Activated effector memory CD4-positive, alpha-beta T cell treated with anti-CD3 and anti-CD28 coated beads, Interleukin-2, amount 50 U/mL, for 16 hours (primary cell): ENCODE results near the gene ZBTB48.
A peak's percentile ranks its signal among the peaks of the same experiment; 100 is the strongest.

Experiments used
- DNase-seq: peaks from one replicate; pipeline ENCODE4 v3.0.0-alpha.2; 2020

Gene ZBTB48

DNA sequence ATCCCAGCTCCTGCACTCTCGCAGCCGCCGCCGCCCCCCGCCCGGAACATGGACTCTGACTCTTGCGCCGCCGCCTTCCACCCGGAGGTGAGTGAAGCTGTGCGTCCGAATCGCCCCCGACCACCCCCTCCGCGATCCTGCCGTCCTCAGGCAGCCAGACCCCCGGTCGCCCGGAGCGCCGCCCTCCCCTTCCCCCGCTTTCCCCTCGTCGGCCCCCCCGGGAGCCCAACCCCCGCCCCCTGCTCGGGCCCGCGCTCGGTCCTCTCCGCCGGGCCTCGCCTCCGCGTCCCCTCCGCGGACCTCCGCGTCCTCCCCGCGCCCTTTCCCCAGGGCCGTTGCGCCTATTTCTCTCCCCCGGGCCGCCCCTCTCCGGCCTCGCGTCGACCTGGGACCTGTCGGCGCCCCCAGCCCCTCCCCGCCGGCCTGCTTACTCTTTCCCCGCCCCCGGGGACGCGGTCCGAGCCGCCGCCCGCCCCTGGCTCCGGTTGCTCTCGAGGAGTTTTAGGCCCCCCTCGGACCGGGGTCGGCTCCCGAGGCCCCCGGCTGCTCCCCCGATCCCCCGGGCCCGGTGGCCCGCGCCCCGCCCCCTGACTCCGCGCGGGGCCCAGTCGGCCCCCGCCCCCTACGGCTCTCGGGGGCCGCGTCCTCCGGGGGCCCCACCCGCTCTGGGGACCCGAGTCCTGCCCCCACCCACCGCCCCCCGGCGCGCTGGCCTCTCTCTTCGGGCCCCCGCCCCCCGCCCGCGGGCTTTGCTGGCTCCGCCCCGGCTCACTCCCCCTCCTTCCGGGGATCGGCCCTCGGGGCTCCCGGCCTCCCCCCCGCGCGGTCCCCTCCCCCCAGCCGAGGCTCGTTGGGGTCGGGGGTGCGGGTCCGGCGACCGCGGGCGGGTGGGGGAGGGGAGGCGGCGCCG is 34.5 kb downstream of the ZBTB48 start:
- DNase-seq: peak; percentile 88

DNA sequence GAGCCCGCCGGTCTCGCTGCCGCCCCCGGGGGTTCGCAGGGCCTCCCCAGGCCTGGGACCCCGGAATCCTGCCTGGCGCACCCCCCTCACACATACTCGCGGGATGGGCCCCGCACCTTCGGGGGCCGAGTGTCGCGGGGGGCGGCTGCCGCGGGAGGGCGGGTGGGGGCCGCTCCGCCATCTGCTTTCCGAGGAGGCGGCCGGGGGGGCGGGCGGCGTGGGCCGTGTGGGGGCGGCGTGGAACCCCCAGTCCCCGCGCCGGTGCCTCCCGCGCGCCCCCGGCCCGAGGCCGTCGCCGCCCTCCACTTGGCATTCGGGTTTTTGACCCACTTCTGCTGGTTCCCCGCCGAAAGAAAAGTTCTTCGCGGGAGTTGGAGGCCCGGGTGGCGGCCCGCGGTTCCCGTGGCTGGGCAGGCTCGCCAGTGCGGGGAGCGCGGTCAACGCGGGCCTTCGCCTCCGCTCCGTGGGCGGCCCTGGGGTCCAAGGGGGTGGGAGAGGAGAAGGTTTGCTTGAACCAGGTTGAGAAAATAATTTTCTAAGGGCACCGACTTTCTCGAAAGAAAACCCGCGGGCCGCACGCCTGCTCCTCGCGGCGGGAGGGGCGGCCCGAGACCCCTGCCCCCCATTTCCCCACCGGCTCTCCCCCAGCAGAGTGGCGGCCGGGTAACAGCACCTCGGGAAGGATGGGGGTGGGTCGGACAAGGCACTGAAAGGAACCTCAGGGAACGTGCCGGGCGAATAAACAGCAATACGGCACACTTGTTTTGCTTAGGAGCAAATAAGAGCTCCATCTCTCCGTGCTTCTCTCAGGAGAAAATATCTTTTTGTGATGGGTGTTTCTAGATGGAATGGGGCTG is 35.4 kb downstream of the ZBTB48 start:
- DNase-seq: peak; percentile 72

GRCh38 chr1:6619045-6619444 is 39.3 kb downstream of the ZBTB48 start:
- no peak for DNase-seq

DNA sequence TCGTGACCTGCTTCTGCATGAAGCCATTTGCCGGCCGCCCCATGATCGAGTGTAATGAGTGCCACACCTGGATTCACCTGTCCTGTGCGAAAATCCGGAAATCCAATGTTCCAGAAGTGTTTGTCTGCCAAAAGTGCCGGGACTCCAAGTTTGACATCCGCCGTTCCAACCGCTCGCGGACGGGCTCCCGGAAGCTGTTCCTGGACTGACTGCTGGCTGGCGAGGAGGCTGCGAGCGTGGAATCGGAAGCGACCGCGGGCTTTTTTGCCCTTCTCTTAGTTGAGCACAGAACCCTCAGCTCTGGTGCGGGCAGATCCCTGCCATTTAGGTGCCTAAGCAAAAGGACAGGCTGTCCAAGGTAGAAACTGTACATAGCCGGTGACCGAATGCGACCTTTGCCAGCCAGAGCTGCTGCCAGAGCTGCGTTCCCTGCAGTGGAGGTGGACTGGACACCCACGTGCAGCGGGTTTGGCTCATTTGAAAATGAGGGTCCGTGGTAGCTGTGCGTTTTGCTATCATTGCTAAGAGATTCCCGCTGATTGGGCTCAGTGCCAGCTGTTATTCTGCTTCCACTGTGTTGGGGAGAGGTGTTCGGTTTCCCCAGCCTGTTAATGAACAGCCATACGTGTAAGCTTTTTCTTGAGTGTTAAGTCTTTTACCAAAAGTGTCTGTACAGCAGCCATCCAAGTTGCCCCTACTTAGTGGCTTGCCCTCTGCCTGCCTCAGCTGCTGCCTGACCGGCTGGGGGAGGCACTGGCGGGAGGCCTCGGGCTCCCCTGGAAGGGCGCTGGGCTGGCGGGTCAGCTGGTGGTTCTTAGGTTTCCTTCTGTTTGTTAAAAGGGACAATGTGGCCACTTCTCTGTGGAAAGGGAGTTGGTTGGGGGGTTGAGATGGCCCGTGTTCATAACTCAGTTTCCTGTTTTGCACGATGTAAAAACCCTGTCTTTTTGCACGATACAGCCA is 41.9 kb downstream of the ZBTB48 start:
- DNase-seq: no peak

- DNase-seq: no peak
Measured at GRCh38 chr1:6622396-6623152, 42.8 kb downstream of the ZBTB48 start.

- no peak for DNase-seq
Measured at GRCh38 chr1:6623269-6623965, 43.6 kb downstream of the ZBTB48 start.

- peak; percentile 95 for DNase-seq
Measured at GRCh38 chr1:6624710-6625583, 45.2 kb downstream of the ZBTB48 start, which contains the start of gene THAP3. Gene THAP3, plus strand, starts transcription at chr1:6624868. Its CDS starts 351 bp downstream, at chr1:6625219.

DNA sequence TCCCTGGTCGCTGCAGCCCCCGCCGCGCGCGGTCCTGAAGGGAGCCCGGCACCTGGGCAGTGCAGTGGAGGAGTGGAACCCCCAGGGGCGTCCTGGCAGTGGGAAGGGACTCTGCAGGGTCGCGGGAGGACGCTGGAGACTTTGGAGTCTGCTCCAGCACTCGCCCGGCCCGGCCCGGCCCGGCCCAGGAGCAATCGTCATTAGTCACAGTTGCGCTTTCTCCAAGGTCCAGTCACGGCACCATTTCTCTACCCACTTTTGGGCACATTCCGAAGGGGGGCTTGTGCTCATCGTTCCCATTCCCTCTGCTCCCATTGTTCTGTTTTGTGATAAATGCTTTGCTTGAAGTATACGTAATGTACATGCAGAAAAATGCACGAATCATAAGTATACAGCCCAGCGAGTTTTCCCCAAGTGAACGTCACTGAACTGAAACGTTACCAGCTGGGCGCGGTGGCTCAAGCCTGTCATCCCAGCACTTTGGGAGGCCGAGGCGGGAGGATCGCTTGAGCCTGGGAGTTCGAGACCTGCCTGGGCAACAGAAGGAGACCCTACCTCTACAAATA is 45.9 kb downstream of the ZBTB48 start:
- DNase-seq: no peak

GRCh38 chr1:6627031-6627430 is 47.2 kb downstream of the ZBTB48 start:
- no peak for DNase-seq

DNA sequence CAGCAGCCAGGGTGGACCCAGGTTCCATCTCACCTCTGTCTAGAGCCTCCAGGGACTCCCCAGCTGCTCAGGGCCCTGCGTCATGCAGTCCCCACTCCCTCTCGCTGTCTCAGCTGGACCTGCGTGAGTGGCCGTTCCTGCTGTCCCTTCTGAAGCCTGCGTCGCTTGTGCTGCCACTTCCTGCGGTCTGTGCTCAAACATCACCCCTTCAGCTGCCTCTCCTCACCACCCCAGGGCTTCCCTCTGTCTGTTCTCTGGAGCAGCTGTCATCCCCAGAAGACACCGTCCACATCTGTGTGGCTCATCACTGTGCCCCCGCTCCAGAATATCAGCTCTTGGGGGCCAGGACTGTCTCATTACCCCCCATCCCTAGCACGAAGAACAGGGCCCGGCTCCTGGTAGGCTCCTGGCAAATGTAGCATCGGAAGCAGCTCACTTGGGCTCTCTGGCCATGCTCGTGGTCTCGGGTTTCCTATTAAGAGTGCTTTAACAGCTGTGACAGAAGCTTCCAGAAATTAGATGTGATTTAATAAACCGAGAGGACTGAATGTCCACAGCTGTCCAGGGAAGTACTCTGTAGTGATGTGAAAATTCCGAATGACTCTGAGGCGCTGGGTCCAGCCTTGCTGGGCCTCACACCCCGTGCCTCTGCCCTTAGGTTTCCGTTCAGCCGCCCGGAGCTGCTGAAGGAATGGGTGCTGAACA is 48.2 kb downstream of the ZBTB48 start:
- no peak for DNase-seq

DNA sequence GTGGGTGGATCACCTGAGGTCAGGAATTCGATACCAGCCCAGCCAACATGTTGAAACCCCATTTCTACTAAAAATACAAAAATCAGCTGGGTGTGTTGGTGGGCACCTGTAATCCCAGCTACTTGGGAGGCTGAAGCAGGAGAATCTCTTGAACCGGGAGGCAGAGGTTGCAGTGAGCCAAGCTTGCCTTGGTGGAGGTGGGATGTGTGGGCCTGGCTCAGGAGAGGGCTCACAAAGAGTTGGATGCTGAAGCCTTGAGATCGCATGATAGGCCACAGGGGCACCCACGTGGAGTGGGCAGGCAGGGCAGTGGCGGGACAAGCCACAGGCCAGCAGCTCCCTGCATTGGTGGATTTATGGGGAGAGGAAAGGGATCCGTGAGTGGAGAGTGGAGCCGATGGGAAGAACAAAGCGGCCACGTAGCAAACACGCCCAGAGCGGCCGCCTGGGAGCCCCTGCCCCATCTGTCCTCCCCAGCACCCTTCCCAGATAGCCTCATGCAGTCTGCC is 49.2 kb downstream of the ZBTB48 start:
- DNase-seq: no peak

DNA sequence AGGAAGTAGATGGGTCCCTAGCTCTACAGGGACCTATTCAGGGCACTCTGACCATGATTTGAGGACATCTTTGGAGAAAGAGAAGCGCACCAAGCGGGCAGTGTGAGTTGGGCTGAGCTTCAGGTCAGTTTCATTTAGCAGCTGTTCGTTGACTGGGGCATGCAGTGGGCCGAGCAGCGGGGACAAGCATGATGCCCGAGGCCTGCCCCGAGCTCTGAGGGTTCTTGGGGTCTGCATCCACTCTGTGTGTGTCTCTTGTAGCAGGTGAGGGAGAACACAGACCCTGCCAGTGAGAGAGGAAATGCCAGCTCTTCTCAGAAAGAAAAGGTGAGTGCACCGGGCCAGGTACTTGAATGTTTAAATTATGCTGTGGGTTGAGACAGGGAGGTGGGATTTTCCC is 50.2 kb downstream of the ZBTB48 start:
- DNase-seq: no peak

- no peak for DNase-seq
Measured at GRCh38 chr1:6631058-6631457, 51.3 kb downstream of the ZBTB48 start.

- DNase-seq: no peak
Measured at GRCh38 chr1:6632588-6633514, 53.1 kb downstream of the ZBTB48 start.

DNA sequence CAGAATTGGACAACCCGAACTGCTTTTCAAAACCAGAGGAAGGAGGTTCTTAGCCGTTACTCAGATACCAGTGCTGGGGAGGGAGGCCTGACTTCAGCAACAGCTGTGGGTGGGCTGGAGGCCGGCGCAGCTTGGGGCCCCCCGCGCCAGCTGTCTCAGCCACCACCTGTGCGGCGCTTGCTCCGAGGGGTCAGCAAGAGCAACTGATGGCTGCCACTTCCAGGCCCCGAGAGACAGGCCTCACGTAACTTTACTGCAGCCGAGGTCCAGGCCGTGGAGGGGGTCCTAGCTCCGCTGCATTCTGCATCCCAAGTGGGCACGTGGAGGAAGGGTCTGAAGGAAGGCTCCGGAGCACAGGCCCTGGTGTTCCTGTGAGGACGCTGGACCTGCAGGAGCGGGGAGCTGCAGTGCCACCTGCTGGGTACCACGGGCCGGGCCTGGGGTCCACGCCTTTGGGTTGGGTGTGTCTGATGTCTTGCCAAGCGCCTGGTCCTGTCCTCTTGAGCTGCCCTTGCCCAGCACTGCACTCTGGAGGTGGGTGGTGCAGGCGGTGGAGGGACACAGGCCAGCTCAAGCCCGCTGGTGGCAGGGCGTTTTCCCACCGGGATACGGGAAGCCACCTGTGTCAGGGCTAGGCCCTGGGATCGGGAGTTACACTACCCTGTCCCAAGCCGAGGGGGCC is 54.7 kb downstream of the ZBTB48 start:
- DNase-seq: peak; percentile 77

DNA sequence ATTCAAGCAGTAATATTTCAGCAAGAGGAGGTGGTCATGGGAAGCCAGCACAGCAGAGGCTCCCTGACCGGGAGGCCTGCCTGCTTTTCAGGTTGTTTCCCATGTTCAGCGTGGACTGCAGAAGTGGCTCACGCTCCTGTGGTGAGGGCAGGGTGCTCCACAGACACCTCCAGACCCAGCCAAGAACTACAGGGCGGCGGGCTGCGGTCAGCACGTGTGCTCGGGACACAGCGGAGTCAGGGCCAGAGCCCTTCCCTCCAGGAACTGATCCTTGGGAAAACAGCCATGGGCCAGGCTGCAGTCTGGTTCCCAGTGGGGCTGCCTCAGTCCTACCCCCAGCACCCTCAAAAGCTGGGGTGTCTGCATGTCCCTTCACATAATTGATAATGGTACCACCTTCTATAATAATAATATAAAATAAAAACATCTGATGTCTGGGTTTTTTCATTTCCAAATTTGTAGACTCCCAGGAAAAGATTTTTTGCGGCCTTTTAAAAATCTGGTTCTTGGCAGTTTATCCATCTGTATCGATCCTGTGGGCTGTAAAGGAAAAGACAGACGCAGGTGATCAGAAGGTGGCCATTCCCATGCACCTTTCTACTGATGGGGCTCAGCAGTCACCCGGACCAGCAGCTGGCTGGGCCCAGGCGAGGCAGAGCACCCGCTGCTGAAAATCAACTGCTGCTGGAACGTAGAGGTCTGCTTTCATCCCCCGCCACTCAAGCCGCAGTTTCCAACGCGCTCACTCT is 55.5 kb downstream of the ZBTB48 start:
- no peak for DNase-seq
